Left lung (tissue), 10 donors: ENCODE data around the gene RBMS2. TPM values are rescaled to one million over a fixed set of nuclear protein-coding genes. Genes with fewer than 3 reads are reported as not detected.
A peak's percentile ranks its signal among the peaks of the same experiment; 100 is the strongest.

Experiments
- ATAC-seq: fragments of 200-7000 bp; cut with Tn5 transposase; one replicate; pipeline ENCODE4 v1.9.1; 2020; ENCODE audit warnings: moderate library complexity
- DNase-seq, 4 donors: peaks; one replicate each; pipeline ENCODE4 v3.0.0-alpha.2; 2013 to 2020
- H3K27ac ChIP-seq, 2 donors: fragments of 200-600 bp; sonication (generic) in 1 of 2; one replicate each; pipeline versions ENCODE4 v1.5.0 to v1.8.0; 2020 to 2021
- H3K27me3 ChIP-seq, 2 donors: fragments of 200-600 bp; sonication (generic) in 1 of 2; one replicate each; pipeline versions ENCODE4 v1.5.0 to v1.8.0; 2020 to 2021
- H3K36me3 ChIP-seq, 2 donors: fragments of 200-600 bp; sonication (generic) in 1 of 2; one replicate each; pipeline versions ENCODE4 v1.5.0 to v1.8.0; 2020 to 2021
- H3K4me1 ChIP-seq, 2 donors: fragments of 200-600 bp; one replicate each; pipeline ENCODE4 v1.8.0; 2021
- H3K4me3 ChIP-seq, 2 donors: fragments of 200-600 bp; sonication (generic) in 1 of 2; one replicate each; pipeline versions ENCODE4 v1.5.0 to v1.8.0; 2020 to 2021; ENCODE audit warnings: mild to moderate bottlenecking in 1 of 2
- H3K9me3 ChIP-seq, 2 donors: fragments of 200-600 bp; sonication (generic) in 1 of 2; one replicate each; pipeline versions ENCODE4 v1.5.0 to v1.8.0; 2020 to 2021
- CTCF ChIP-seq, 2 donors: fragments of 200-600 bp; sonication (generic) in 1 of 2; IDR thresholded peaks; one replicate each; pipeline versions ENCODE4 v1.5.0 to v1.8.0; 2021; ENCODE audit warnings: antibody characterized with exemption in 2 of 2
- intact Hi-C, 2 donors: fragments of 100-400 bp; cut with DNase I; formaldehyde crosslinking; loops; one replicate each; pipeline versions ENCODE4 v1.11.2 to v1.14.2; 2022
- polyA plus RNA-seq, 6 donors: library from polyadenylated mRNA; unstranded; fragments of 120-200 nt; gene quantifications; one replicate each; pipeline ENCODE4 v1.2.1, GENCODE V29; 2013; ENCODE audit not compliant: insufficient read length in 6 of 6
- total RNA-seq, 2 donors: library from RNA; stranded (reverse); fragmentation: NEBNext Ultra II Directional; extraction: Animal tissue kit (Norgen Biotek cat#: 25700); gene quantifications; one replicate each; pipeline ENCODE4 v1.2.1, GENCODE V29; 2021
- donor health status: DM: no; HTN: yes; CAD: no.
- donor health status: DM: no; HTN: no; CAD: no.

RBMS2 gene
- total and polyA plus RNA-seq, 8 donors: 49.0 to 113 (median 69.1) TPM

GRCh38 chr12:56551070-56551469 lies 29.4 kb downstream of the RBMS2 start:
- Histone ChIP-seq H3K9me3 (no peaks in the 10 kb centered on the region), H3K27me3 (no peaks in the 10 kb centered on the region), H3K36me3 (no peaks in the 10 kb centered on the region), H3K4me1 (no peaks in the 10 kb centered on the region), H3K4me3 (no peak overlapping the region), H3K27ac (no peak overlapping the region)
- TF ChIP-seq CTCF (IDR thresholded peaks at IDR 0.05): no peak
- ATAC-seq (no peak), DNase-seq (no peak)
- intact Hi-C loops: no loop called here

- intact Hi-C loops: no loop called here
- H3K36me3 ChIP-seq: peaks cover 0 to 21% of the 10 kb centered on the region in 2 donors
- TF ChIP-seq CTCF (IDR thresholded peaks at IDR 0.05): no peak
- no peak overlapping the region for H3K4me3 ChIP-seq
- no peaks in the 10 kb centered on the region for H3K27me3 ChIP-seq
- DNase-seq (peak in 3 of 4 donors; percentile 71 to 98 (median 94)), ATAC-seq (peak; percentile 69)
- H3K9me3 ChIP-seq: no peaks in the 10 kb centered on the region
- H3K27ac ChIP-seq: peak overlapping the region; percentile 80 to 92
- H3K4me1 ChIP-seq: peaks cover 25 to 71% of the 10 kb centered on the region in 2 donors
Measured at GRCh38 chr12:56565510-56566101, 44.0 kb downstream of the RBMS2 start.

- peaks cover 0 to 19% of the 10 kb centered on the region in 2 donors for H3K36me3 ChIP-seq
- DNase-seq: no peak
- no peak for TF ChIP-seq CTCF (IDR thresholded peaks at IDR 0.05)
- intact Hi-C loops: no loop called here
- H3K27me3 ChIP-seq: no peaks in the 10 kb centered on the region
- ATAC-seq: no peak
- peak overlapping the region in 1 of 2 donors; percentile 92 for H3K27ac ChIP-seq
- peaks cover 33 to 87% of the 10 kb centered on the region in 2 donors for H3K4me1 ChIP-seq
- H3K4me3 ChIP-seq: no peak overlapping the region
- H3K9me3 ChIP-seq: no peaks in the 10 kb centered on the region
Measured at GRCh38 chr12:56568146-56568545, 46.5 kb downstream of the RBMS2 start.

GRCh38 chr12:56571121-56571520 lies 49.5 kb downstream of the RBMS2 start:
- no peak overlapping the region for H3K4me3 ChIP-seq
- H3K27ac ChIP-seq: peak overlapping the region; percentile 83 to 92
- peak; percentile 50 for ATAC-seq
- H3K36me3 ChIP-seq: peaks cover 0 to 22% of the 10 kb centered on the region in 2 donors
- intact Hi-C loops: no loop called here
- no peaks in the 10 kb centered on the region for H3K27me3 ChIP-seq
- H3K4me1 ChIP-seq: peaks cover 27 to 71% of the 10 kb centered on the region in 2 donors
- DNase-seq: peak in 2 of 4 donors; percentile 22 to 56
- TF ChIP-seq CTCF (IDR thresholded peaks at IDR 0.05): no peak
- no peaks in the 10 kb centered on the region for H3K9me3 ChIP-seq

GRCh38 chr12:56572288-56572687 lies 50.7 kb downstream of the RBMS2 start:
- Histone ChIP-seq H3K4me3 (no peak overlapping the region), H3K27me3 (no peaks in the 10 kb centered on the region), H3K4me1 (peaks cover 22 to 59% of the 10 kb centered on the region in 2 donors), H3K36me3 (peaks cover 0 to 22% of the 10 kb centered on the region in 2 donors), H3K9me3 (no peaks in the 10 kb centered on the region), H3K27ac (no peak overlapping the region)
- intact Hi-C loops: no loop called here
- no peak for TF ChIP-seq CTCF (IDR thresholded peaks at IDR 0.05)
- DNase-seq: no peak
- no peak for ATAC-seq
